Measurements from ENCODE around the gene CEP55. TPM values are rescaled to one million over a fixed set of nuclear protein-coding genes. Genes with fewer than 3 reads are reported as not detected.

The CEP55 gene
- total and polyA plus RNA-seq, 4 donors, result under 0.01 to 4.1 (median 0.46) TPM

DNA sequence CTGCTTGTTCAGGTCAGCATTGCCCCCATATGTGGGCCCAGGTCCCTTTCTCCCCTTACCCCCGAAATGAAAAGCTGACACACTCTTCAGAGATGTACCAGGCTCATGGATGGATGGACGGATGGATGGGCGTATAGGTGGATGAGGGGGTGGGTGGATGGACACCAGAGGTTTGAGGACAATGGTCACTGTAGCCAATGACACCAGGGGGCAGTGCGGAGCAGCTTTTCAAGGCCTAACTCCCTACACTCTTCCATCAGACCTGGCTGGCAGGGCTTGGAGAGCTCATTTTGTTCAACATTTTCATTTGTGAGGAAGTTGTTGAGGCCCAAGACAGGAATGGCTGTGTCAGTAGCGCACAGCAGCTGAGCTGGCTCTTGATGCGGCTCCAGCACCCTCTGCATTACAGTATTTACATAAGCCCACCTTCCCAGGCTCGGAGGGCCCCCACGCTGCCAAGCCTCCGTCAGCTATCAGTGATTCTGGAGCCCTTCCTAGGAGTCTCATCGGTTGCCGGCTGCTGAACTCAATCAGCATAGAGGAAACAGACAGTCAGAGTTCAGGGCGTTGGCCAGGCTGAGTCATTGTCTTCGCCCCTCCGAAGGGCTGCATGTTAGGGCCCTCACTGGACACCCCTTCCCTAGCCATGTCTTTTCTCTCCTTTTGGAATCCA is 58.5 kb downstream of the CEP55 start:
- H3K27ac ChIP-seq (ENCODE audit: low read depth in 1 of 2, low read length in 2 of 2), result no peak overlapping the region
- WGBS, result 50% methylated on average over 14 of the region's 14 CpGs
- H3K9ac ChIP-seq (ENCODE audit: low read depth in 1 of 2, low read length in 2 of 2), result no peak overlapping the region

GRCh38 chr10:93559490-93559889 is 63.1 kb downstream of the CEP55 start:
- Histone ChIP-seq H3K4me1 (ENCODE audit: control insufficient read depth in 4 of 4, insufficient read depth in 4 of 4, low read length in 3 of 4) (no peaks in the 10 kb centered on the region), H3K9ac (ENCODE audit: low read depth in 1 of 2, low read length in 2 of 2) (no peak overlapping the region), H3K27ac (ENCODE audit: low read depth in 1 of 2, low read length in 2 of 2) (no peak overlapping the region), H3K9me3 (ENCODE audit: control insufficient read depth in 4 of 4, low read length in 3 of 4) (peaks cover 0 to 3% (median 0%) of the 10 kb centered on the region in 4 donors), H3K4me3 (ENCODE audit: low read depth in 1 of 3, low read length in 3 of 3) (no peak overlapping the region), H3K36me3 (ENCODE audit: control insufficient read depth in 4 of 4, insufficient read depth in 3 of 4, low read depth in 1 of 4, low read length in 3 of 4) (no peaks in the 10 kb centered on the region), H3K27me3 (ENCODE audit: control insufficient read depth in 4 of 4, insufficient read depth in 4 of 4, low read length in 3 of 4) (no peaks in the 10 kb centered on the region)
- DNase-seq (ENCODE audit: low spot score), result no peak
- TF ChIP-seq GABPA (IDR thresholded peaks at IDR 0.05 in 1 of 2, conservative IDR thresholded peaks at IDR 0.05 in 1 of 2), result no peak
- no peak for TF ChIP-seq HNF4G (IDR thresholded peaks at IDR 0.05)
- WGBS, result 96% methylated on average over 9 of the region's 9 CpGs

More for the DNA sequence above, 58.5 kb downstream of the CEP55 start:
- H3K9me3 ChIP-seq (ENCODE audit: control insufficient read depth in 4 of 4, low read length in 3 of 4), result peaks cover 0 to 3% (median 0%) of the 10 kb centered on the region in 4 donors
- DNase-seq (ENCODE audit: low spot score), result peak; percentile 83
- no peak overlapping the region for H3K4me3 ChIP-seq (ENCODE audit: low read depth in 1 of 3, low read length in 3 of 3)
- H3K36me3 ChIP-seq (ENCODE audit: control insufficient read depth in 4 of 4, insufficient read depth in 3 of 4, low read depth in 1 of 4, low read length in 3 of 4), result no peaks in the 10 kb centered on the region
- TF ChIP-seq HNF4G (IDR thresholded peaks at IDR 0.05), result no peak
- TF ChIP-seq JUND (IDR thresholded peaks at IDR 0.05), result no peak
- TF ChIP-seq, protein P1, sequence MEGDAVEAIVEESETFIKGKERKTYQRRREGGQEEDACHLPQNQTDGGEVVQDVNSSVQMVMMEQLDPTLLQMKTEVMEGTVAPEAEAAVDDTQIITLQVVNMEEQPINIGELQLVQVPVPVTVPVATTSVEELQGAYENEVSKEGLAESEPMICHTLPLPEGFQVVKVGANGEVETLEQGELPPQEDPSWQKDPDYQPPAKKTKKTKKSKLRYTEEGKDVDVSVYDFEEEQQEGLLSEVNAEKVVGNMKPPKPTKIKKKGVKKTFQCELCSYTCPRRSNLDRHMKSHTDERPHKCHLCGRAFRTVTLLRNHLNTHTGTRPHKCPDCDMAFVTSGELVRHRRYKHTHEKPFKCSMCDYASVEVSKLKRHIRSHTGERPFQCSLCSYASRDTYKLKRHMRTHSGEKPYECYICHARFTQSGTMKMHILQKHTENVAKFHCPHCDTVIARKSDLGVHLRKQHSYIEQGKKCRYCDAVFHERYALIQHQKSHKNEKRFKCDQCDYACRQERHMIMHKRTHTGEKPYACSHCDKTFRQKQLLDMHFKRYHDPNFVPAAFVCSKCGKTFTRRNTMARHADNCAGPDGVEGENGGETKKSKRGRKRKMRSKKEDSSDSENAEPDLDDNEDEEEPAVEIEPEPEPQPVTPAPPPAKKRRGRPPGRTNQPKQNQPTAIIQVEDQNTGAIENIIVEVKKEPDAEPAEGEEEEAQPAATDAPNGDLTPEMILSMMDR (IDR thresholded peaks at IDR 0.05; ENCODE audit: low read depth, low read length, missing input control), result peak; percentile 70
- TF ChIP-seq GABPA (IDR thresholded peaks at IDR 0.05 in 1 of 2, conservative IDR thresholded peaks at IDR 0.05 in 1 of 2), result no peak
- TF ChIP-seq RAD21 (IDR thresholded peaks at IDR 0.05), result peak; percentile 90 to 96
- TF ChIP-seq REST (IDR thresholded peaks at IDR 0.05), result no peak
- peaks cover 0 to 2% (median 0%) of the 10 kb centered on the region in 4 donors for H3K4me1 ChIP-seq (ENCODE audit: control insufficient read depth in 4 of 4, insufficient read depth in 4 of 4, low read length in 3 of 4)
- no peaks in the 10 kb centered on the region for H3K27me3 ChIP-seq (ENCODE audit: control insufficient read depth in 4 of 4, insufficient read depth in 4 of 4, low read length in 3 of 4)

DNA sequence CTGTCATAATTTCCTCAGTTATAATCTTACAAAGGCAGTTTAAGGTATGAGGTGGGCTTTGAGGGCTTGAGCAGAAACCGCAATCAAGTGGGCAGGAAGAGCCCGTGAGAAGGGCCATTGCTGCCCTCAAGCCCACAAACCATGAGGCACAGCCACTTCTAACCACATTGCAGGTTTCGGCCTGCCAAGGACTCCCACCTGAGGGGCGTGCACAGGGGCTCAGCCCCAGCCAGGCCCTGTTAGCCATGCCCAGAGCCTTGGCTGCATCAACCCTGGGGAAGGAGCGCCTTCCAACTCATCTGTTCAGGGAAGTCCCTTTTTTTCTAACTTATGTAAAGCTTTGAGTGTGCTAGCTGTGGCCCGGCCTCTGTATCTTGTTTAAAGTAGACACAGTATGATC is 64.1 kb downstream of the CEP55 start:
- H3K27ac ChIP-seq (ENCODE audit: low read depth in 1 of 2, low read length in 2 of 2), result no peak overlapping the region
- 85% methylated on average over 6 of the region's 6 CpGs for WGBS
- peaks cover 0 to 3% (median 0%) of the 10 kb centered on the region in 4 donors for H3K9me3 ChIP-seq (ENCODE audit: control insufficient read depth in 4 of 4, low read length in 3 of 4)
- no peak overlapping the region for H3K9ac ChIP-seq (ENCODE audit: low read depth in 1 of 2, low read length in 2 of 2)
- H3K4me1 ChIP-seq (ENCODE audit: control insufficient read depth in 4 of 4, insufficient read depth in 4 of 4, low read length in 3 of 4), result no peaks in the 10 kb centered on the region
- H3K27me3 ChIP-seq (ENCODE audit: control insufficient read depth in 4 of 4, insufficient read depth in 4 of 4, low read length in 3 of 4), result no peaks in the 10 kb centered on the region
- no peak for DNase-seq (ENCODE audit: low spot score)
- no peaks in the 10 kb centered on the region for H3K36me3 ChIP-seq (ENCODE audit: control insufficient read depth in 4 of 4, insufficient read depth in 3 of 4, low read depth in 1 of 4, low read length in 3 of 4)
- no peak for TF ChIP-seq GABPA (IDR thresholded peaks at IDR 0.05 in 1 of 2, conservative IDR thresholded peaks at IDR 0.05 in 1 of 2)
- TF ChIP-seq, protein P2, sequence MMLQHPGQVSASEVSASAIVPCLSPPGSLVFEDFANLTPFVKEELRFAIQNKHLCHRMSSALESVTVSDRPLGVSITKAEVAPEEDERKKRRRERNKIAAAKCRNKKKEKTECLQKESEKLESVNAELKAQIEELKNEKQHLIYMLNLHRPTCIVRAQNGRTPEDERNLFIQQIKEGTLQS (IDR thresholded peaks at IDR 0.05), result no peak
- TF ChIP-seq, protein P3, sequence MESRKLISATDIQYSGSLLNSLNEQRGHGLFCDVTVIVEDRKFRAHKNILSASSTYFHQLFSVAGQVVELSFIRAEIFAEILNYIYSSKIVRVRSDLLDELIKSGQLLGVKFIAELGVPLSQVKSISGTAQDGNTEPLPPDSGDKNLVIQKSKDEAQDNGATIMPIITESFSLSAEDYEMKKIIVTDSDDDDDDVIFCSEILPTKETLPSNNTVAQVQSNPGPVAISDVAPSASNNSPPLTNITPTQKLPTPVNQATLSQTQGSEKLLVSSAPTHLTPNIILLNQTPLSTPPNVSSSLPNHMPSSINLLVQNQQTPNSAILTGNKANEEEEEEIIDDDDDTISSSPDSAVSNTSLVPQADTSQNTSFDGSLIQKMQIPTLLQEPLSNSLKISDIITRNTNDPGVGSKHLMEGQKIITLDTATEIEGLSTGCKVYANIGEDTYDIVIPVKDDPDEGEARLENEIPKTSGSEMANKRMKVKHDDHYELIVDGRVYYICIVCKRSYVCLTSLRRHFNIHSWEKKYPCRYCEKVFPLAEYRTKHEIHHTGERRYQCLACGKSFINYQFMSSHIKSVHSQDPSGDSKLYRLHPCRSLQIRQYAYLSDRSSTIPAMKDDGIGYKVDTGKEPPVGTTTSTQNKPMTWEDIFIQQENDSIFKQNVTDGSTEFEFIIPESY (IDR thresholded peaks at IDR 0.05), result no peak
- TF ChIP-seq FOXA2 (IDR thresholded peaks at IDR 0.05), result no peak
- TF ChIP-seq EGR1 (IDR thresholded peaks at IDR 0.05; ENCODE audit: low read depth in 2 of 2), result no peak
- no peak overlapping the region for H3K4me3 ChIP-seq (ENCODE audit: low read depth in 1 of 3, low read length in 3 of 3)
